GM19240 (cell line): ENCODE results near the gene PTPN1.
"Not testable (repeated sequence)": the region's sequence is repeated elsewhere in the genome, so short reads cannot be mapped to it uniquely, and the experiment has no call there.

Experiments
- DNase-seq: peaks from one replicate; pipeline ENCODE4 v3.0.0; 2011; ENCODE audit warnings: low spot score; ENCODE audit not compliant: insufficient read length

PTPN1 gene

GRCh38 chr20:50478162-50478990 is 31.8 kb upstream of the PTPN1 start:
- DNase-seq = peak; percentile 38

- no peak for DNase-seq
Measured at GRCh38 chr20:50481741-50482140, 28.4 kb upstream of the PTPN1 start.

GRCh38 chr20:50482396-50482981 is 27.7 kb upstream of the PTPN1 start:
- no peak for DNase-seq

GRCh38 chr20:50484271-50484976 is 25.8 kb upstream of the PTPN1 start:
- no peak for DNase-seq

- DNase-seq = no peak
Measured at GRCh38 chr20:50487397-50487796, 22.8 kb upstream of the PTPN1 start.

GRCh38 chr20:50488236-50488806 is 21.9 kb upstream of the PTPN1 start:
- DNase-seq = no peak

- DNase-seq = no peak
Measured at GRCh38 chr20:50491168-50491567, 19.0 kb upstream of the PTPN1 start.

- no peak for DNase-seq
Measured at GRCh38 chr20:50491926-50492634, 18.1 kb upstream of the PTPN1 start.

- no peak for DNase-seq
Measured at GRCh38 chr20:50493881-50494253, 16.3 kb upstream of the PTPN1 start.

- no peak for DNase-seq
Measured at GRCh38 chr20:50494428-50494827, 15.8 kb upstream of the PTPN1 start.

- no peak for DNase-seq
Measured at GRCh38 chr20:50496773-50497385, 13.3 kb upstream of the PTPN1 start.

- no peak for DNase-seq
Measured at GRCh38 chr20:50498071-50498776, 12.0 kb upstream of the PTPN1 start.

GRCh38 chr20:50499938-50500337 is 10.2 kb upstream of the PTPN1 start:
- no peak for DNase-seq

- no peak for DNase-seq
Measured at GRCh38 chr20:50501972-50502745, 8.0 kb upstream of the PTPN1 start.

- no peak for DNase-seq
Measured at GRCh38 chr20:50504231-50504823, 5.9 kb upstream of the PTPN1 start.

GRCh38 chr20:50506270-50506579 is 4.0 kb upstream of the PTPN1 start:
- DNase-seq = no peak

GRCh38 chr20:50507745-50508144 is 2.4 kb upstream of the PTPN1 start:
- not testable (repeated sequence) for DNase-seq

- DNase-seq = no peak
Measured at GRCh38 chr20:50508171-50508755, 1.9 kb upstream of the PTPN1 start.
